Calu3 (cell line): ENCODE results near the gene PTPN21. TPM values are rescaled to one million over a fixed set of nuclear protein-coding genes. Genes with fewer than 3 reads are reported as not detected.

ENCODE experiments used
- BruUV-seq: library from RNA; stranded (reverse); fragments of 400-500 nt; replicated peaks from 2 replicates; lab custom pipeline; 2021; lab: Mats Ljungman, UMichigan
- CTCF ChIA-PET: fragments of 300-600 bp; sonication (Branson Sonifier 250); formaldehyde crosslinking; loops from one replicate; lab custom pipeline; 2022; ENCODE audit warnings: antibody characterized with exemption; lab: Charles Lee
- DNase-seq: peaks from one replicate; pipeline ENCODE4 v3.0.0; 2022
- H3K27ac Mint-ChIP-seq: one replicate; pipeline ENCODE4 v1.8.0; 2022; ENCODE audit warnings: mixed read lengths; ENCODE audit not compliant: unreplicated experiment
- H3K27me3 Mint-ChIP-seq: one replicate; pipeline ENCODE4 v1.8.0; 2022; ENCODE audit warnings: mixed read lengths; ENCODE audit not compliant: unreplicated experiment
- H3K36me3 Mint-ChIP-seq: one replicate; pipeline ENCODE4 v1.8.0; 2022; ENCODE audit warnings: mild to moderate bottlenecking, moderate library complexity, mixed read lengths; ENCODE audit not compliant: insufficient read depth, unreplicated experiment
- H3K4me1 Mint-ChIP-seq: one replicate; pipeline ENCODE4 v1.8.0; 2022; ENCODE audit warnings: mild to moderate bottlenecking, low read depth, mixed read lengths; ENCODE audit not compliant: unreplicated experiment
- H3K4me3 Mint-ChIP-seq: one replicate; pipeline ENCODE4 v1.8.0; 2022; ENCODE audit warnings: mild to moderate bottlenecking, low read depth, moderate library complexity, mixed read lengths; ENCODE audit not compliant: unreplicated experiment
- H3K9me3 Mint-ChIP-seq: one replicate; pipeline ENCODE4 v1.8.0; 2022; ENCODE audit warnings: low read depth, mixed read lengths; ENCODE audit not compliant: unreplicated experiment
- intact Hi-C: fragments of 100-400 bp; cut with micrococcal nuclease; formaldehyde crosslinking; loops from one replicate; pipeline ENCODE4 v1.10.0; 2022; ENCODE audit not compliant: unreplicated experiment
- total RNA-seq: library from RNA; stranded (reverse); gene quantifications from 2 replicates; pipeline ENCODE4 v1.2.3, GENCODE V29; 2022
- TF ChIP-seq, protein P1 (sequence below): fragments of 200-600 bp; IDR thresholded peaks from one replicate; pipeline ENCODE4 v1.8.0; 2022; ENCODE audit warnings: antibody characterized with exemption; ENCODE audit not compliant: unreplicated experiment

Gene PTPN21
- total RNA-seq, 1 experiment from 2014 or later: 10.0 TPM

- Mint-ChIP-seq H3K4me3 (peak overlapping the region; percentile 73), H3K4me1 (peaks cover 29% of the 10 kb centered on the region), H3K36me3 (peaks cover 32% of the 10 kb centered on the region), H3K9me3 (no peaks in the 10 kb centered on the region), H3K27ac (no peak overlapping the region), H3K27me3 (no peaks in the 10 kb centered on the region)
- TF ChIP-seq, protein P1, sequence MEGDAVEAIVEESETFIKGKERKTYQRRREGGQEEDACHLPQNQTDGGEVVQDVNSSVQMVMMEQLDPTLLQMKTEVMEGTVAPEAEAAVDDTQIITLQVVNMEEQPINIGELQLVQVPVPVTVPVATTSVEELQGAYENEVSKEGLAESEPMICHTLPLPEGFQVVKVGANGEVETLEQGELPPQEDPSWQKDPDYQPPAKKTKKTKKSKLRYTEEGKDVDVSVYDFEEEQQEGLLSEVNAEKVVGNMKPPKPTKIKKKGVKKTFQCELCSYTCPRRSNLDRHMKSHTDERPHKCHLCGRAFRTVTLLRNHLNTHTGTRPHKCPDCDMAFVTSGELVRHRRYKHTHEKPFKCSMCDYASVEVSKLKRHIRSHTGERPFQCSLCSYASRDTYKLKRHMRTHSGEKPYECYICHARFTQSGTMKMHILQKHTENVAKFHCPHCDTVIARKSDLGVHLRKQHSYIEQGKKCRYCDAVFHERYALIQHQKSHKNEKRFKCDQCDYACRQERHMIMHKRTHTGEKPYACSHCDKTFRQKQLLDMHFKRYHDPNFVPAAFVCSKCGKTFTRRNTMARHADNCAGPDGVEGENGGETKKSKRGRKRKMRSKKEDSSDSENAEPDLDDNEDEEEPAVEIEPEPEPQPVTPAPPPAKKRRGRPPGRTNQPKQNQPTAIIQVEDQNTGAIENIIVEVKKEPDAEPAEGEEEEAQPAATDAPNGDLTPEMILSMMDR: peak; percentile 41
- intact Hi-C loops: loop anchor here (2.0 to 5.0 kb wide), 2 partner anchors 58 to 364 kb away; no protein-coding TSS in a partner anchor
- peak; percentile 88 for DNase-seq
- CTCF ChIA-PET: interaction anchor here (0.7 kb wide), 1 partner anchor 606 kb away, joined by 3 read pairs; no protein-coding TSS in a partner anchor
- no TSS peak for BruUV-seq
Observed at GRCh38 chr14:88551094-88551870, 3.5 kb downstream of the PTPN21 start.

DNA sequence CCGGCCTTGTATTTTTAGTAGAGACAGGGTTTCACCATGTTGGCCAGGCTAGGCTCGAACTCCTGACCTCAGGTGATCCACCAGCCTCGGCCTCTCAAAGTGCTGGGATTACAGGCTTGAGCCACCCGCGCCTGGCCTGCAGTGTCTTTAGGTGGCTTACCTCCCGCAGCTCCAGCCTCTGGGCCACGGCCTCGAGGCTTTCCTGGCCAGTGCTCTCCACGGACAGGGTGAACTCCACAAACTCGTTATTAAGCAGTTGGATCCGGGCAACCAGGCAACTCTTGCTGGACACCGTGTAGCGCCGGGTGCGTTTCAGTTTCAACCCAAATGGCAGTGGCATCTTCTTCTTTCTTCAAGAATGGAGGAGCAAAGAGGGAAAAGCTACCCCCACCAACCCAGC, 4.7 kb downstream of the PTPN21 start:
- no TSS peak for BruUV-seq
- H3K27ac Mint-ChIP-seq: no peak overlapping the region
- peak overlapping the region; percentile 73 for H3K4me3 Mint-ChIP-seq
- DNase-seq: no peak
- H3K4me1 Mint-ChIP-seq: peaks cover 25% of the 10 kb centered on the region
- H3K36me3 Mint-ChIP-seq: peaks cover 32% of the 10 kb centered on the region
- H3K27me3 Mint-ChIP-seq: no peaks in the 10 kb centered on the region
- intact Hi-C loops: loop anchor here (2.0 to 5.0 kb wide), 2 partner anchors 57 to 363 kb away; no protein-coding TSS in a partner anchor
- CTCF ChIA-PET: no interaction called here
- TF ChIP-seq, protein P1: no peak
- no peaks in the 10 kb centered on the region for H3K9me3 Mint-ChIP-seq

DNA sequence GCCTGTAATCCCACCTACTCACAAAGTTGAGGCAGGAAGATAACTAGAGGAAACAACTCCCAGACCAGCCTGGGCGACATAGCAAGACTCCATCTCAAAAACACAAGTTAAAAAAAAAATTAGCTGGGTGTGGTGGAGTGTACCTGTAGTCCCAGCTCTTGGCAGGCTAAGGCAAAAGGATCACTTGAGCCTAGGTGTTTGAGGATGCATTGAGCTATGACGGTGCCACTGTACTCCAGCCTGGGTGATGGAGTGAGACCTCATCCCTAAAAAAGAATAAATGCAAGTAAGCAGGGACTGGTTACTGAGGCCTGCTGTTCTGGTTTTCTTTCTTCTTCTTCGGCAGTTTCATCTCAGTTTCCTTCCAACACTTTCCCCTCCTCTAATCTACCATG, 7.4 kb downstream of the PTPN21 start:
- H3K4me3 Mint-ChIP-seq: no peak overlapping the region
- no TSS peak for BruUV-seq
- H3K36me3 Mint-ChIP-seq: peaks cover 17% of the 10 kb centered on the region
- intact Hi-C loops: no loop called here
- no peak for DNase-seq
- TF ChIP-seq, protein P1: no peak
- CTCF ChIA-PET: interaction anchor here (0.7 to 1.5 kb wide), 3 partner anchors 12 to 1902 kb away, joined by 3 to 6 read pairs (median 3); no protein-coding TSS in a partner anchor
- no peaks in the 10 kb centered on the region for H3K9me3 Mint-ChIP-seq
- H3K27me3 Mint-ChIP-seq: no peaks in the 10 kb centered on the region
- peaks cover 42% of the 10 kb centered on the region for H3K4me1 Mint-ChIP-seq
- no peak overlapping the region for H3K27ac Mint-ChIP-seq

DNA sequence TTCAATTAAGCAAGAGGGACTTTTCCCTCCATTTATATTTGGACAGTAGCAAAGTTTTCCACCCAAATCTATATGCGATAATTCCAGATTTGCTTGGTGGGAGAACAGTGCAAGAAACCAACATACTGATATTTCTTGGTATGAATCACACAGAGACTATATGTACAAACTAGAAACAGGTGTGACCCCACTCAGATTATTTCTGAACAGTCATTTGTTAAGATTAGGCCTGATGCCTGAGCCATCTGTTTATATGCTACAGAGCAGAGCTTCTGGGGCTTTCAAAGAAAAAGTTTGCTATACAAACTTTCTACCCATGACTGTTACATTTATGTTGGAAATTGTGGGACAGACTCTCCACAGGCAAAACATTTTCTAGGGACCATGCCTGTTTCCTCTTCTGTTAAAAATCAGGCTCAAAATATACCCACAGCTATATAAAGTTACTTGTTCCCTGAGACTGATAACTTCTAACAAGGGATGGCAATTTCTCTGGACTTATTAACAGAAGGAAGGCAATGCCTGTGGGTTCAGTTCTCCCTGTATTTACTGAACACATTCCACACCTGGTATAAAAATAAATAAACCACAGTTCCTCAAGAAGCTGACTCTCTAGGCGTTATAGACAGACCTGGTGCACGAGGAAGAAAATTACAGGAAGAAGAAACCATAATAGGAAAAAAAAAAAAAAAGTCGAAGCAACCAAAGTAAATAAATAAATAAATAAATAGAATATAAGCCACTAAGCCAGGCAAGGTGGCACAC, 8.0 kb downstream of the PTPN21 start:
- Mint-ChIP-seq H3K4me3 (no peak overlapping the region), H3K36me3 (peaks cover 12% of the 10 kb centered on the region), H3K27ac (no peak overlapping the region), H3K27me3 (no peaks in the 10 kb centered on the region), H3K9me3 (no peaks in the 10 kb centered on the region), H3K4me1 (peaks cover 48% of the 10 kb centered on the region)
- intact Hi-C loops: no loop called here
- no TSS peak for BruUV-seq
- TF ChIP-seq, protein P1: no peak
- no peak for DNase-seq
- CTCF ChIA-PET: interaction anchor here (0.6 to 1.5 kb wide), 4 partner anchors 12 to 1901 kb away, joined by 3 to 6 read pairs (median 4); no protein-coding TSS in a partner anchor
